ENCODE data around the gene STAT1.

Gene STAT1

DNA sequence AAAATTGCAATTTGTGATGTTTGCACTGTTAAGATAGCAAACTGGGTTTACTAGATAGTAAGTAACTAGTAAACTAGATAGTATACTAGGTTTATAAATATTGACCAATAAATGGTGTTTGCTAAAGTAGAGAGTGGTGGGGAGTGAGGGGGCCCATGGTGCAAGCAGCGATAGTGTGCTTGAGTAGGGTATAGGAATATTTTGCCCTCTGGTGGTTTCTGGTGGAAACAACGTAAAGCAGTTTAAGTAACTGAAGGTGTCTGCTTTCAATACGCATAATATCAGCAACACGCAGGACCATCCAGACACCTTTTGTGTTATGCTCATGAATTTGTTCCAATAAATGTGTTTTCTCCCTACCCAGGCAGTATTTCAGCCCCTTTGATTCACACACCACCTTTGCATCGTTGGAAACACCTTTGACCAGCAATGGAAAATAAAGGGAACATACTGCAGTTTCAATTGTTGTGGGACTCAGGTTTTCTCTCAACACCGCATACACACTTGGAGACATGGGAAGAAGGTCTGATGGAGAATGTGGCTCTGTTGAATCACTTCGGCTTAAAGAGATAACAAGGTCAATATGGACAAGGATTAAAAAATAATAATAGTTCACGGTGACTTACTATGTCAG, 16.7 kb upstream of the STAT1 start:
- DNase-seq: peak; percentile 43

DNA sequence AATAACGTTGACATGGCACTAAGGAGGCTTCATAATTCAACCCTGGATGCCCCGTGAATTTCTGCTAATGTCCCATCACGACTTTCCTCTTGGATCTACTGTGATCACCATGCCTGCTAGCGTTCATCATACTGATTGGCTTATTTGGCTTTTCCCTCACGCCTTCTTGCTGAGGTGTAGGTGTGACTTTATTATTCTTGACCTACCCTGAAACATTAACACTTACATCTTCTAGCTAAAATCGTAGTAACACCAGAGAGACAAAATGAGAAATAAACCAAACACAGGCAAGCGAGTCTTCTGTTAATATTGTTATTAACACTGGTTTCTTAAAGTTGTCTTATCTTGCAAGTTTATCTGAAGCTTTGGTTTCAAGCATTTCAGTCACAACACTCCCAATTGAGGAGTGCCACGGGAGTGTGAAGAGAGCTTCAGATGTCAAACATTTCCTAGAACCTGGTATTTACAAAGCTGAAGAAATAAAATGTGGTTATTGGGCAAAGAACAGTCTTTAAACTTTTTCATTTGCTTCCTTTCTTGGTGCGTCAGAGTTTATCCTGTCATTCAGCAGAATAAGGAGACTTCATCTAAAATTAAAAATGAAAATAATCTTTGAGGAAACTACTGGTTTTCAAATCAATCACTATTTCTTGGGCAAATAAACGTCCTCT, 15.4 kb upstream of the STAT1 start:
- DNase-seq: no peak

DNA sequence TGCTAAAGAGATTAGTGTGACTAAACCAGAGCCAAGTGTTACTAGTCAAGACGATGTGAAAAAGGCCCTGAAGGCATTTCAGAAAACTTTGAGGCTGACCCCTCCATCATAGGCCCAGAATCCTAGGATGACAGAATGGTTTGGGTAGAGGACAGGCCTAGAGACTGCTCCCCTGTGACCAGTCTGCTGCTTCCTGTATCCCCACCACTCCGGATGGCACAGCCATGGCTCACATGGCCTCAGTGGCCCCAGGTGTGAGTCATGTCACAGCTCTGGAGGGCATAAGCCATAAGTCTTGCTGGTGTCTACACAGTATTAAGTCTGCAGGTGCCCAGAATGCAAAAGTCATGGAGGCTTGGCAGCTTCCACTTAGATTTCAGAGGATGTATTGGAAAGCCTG, 12.4 kb upstream of the STAT1 start:
- DNase-seq: peak; percentile 35

DNA sequence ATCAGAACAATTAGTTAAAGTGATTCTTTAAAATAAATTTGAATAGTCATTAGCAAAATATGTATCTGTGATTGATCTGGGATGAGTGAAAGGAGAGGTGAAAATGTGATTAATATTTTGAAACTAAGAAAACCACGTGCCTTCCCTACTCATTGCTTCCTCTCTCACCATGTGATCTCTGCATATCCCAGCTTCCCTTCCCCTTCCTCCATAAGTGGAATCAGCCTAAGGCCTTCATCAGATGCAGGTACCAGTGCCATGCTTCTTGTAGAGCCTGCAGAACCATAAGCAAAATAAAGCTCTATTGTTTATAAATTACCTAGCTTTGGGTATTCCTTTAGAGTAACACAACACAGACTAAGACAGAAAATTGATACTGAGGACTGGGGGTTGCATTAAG, 11.2 kb upstream of the STAT1 start:
- no peak for DNase-seq

DNA sequence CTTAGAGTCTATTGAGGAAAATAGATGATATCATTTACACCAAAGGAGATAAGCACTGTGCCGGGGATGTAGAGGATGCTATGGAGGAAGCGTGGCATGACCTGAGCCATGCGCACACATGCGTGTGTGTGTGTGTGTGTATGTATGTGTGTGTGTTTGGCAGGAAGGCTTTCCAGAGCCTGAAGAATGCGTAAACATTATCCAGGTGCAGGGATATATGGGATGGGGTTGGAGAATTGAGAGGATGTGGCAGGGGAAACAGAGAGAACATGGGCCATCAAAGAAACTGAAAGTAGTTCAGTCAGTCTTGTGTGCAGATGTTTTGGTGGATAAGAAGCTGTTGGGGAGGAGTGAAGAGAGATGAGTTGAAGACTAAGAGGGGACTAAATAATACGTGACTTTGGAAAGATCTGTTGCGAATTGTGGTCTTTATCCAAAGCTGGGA, 9.3 kb upstream of the STAT1 start:
- no peak for DNase-seq

DNA sequence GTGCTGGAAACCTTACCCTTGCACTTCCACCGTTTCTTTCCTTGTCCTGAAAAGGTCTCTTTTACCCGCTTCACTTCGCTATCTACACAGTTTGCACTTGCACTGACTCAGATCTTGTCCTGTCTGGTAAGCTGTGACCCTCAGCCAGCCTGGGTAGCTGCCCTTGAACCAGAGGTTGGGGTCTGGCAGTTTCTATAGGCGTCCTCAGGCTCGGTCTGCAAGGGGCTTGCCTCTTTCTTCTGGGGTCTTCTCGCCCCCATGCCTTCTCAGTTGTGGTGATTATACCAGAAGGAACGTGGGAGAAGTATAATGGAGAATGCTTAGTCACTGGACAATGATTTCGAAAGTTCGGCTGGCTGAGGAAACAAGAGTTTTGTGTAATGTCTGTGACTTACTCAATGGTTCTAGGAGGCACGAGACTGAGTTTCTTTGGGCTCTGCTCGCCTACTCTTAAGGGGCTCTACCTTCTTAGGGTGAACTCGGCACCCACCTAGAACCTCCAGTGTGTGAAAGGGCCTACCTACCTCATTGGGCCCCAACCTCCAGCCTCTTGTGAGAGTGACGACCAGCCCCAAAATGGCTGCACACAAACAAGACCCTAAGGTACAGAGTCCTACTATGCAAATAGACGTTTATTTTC, 6.9 kb upstream of the STAT1 start:
- DNase-seq: peak; percentile 77

DNA sequence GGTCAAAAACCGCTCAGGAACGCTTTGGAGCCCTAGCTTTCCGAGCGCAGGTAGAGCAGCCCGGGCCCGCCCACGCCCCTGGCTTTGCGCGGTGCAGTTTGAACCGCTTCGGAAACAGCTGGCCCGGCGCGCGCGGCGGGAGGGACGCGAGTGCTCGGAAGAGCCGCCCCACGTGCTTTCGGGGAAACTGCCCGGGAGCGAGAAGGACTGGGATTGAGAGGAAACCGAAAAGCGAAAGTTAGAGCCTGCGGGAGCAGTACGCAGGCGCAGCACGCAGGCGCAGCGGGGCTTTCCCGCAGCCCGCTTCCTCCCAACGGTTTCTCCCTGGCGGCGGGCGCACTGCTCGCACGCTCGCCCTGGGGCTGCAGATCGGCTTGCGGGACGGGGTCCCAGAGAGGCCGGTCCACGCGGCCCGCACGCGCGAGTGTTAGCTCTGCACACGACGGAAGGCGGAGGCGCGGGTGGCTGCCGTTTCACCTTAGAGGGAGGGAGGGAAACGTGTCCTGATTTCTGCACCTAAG, 6.3 kb upstream of the STAT1 start:
- peak; percentile 96 for DNase-seq

DNA sequence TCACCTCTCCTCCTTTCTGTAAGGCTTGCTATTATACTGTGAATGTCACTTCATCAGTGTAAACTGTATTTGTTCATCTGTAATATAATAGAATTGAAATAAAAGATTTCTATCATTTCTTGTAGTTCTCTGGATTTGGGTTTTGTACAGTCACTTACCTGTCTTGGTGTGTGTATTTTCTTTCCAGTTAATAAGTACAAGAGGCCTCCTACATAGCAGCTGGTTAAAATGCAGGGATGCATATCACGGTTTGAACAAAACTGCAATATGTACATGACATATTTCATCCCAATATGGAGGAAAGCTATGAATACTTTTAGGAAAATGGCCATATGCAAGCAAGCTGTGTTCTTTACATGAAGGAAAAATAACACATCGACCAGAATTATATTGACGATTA, 5.4 kb upstream of the STAT1 start:
- DNase-seq: no peak

DNA sequence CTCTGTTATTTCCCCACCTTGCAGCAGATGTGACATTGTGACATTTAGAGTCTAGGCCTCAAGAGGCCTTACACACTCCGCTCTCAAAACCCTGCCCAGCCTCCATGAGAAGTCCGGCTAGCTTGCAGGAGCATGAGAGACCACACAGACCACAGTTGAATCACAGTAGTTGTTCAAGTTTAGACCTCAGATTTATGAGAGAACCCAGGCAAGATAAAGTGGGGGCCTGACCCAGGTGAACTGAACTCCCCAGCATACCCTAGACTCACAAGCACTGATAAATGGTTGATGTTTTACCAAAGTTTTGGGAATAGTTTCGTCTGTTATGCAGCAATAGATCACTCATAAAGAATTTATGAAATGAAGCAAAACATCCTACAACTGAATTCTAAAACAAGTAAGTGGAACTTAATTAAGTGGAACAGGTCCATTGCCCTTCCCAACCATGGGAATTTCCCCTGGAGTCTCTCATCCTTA, 4.7 kb upstream of the STAT1 start:
- DNase-seq: no peak

DNA sequence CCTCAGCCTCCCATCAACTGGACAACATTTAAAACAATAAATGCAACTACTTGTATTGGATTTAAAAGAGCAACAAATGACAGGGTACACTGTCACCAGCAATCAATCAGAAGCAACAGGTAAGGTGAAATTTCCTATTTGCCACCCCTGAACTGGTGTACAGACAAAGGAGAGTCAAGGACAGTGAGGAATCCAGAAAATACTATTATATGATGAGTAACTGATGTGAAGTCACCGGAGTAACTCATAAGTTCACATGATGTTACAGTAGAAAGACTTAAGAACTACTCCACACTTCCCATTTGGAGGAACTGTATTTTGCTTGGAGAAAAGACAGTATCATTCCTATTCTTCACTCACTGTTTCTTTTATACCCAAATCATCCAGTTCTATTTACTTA, 4.1 kb upstream of the STAT1 start:
- DNase-seq: no peak

DNA sequence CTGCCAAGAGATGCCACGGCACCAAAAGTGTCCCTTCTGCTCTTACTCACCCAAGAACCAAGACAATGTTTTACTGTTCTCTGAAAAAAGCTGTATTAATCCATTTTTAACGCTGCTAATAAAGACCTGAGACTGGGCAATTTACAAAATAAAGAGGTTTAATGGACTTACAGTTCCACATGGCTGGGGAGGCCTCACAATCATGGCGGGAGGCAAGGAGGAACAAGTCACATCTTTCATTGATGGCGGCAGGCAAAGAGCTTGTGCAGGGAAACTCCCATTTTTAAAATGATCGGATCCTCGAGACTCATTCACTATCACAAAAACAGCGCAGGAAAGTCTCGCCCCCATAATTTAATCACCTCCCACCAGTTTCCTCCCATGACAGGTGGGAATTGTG, 1.9 kb upstream of the STAT1 start:
- DNase-seq: no peak

DNA sequence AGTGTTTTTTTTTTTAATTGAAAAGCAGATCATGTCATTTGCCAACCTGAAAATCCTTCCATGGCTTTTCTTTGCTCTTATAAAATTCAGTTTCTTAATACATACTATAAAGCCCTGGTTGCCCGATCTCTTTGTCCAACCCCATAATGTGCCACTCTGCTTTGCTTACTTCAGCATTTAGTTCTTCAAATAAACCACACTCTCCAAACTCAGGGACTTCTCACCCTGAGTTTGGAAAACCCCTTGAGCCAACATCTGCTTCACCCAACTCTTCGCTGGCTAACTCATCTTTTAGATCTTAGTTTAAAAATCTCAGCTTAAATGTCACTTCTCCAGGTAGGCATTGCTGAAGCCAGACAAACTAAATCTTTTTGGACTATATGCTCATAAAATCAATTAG, 1.3 kb upstream of the STAT1 start:
- DNase-seq: no peak

DNA sequence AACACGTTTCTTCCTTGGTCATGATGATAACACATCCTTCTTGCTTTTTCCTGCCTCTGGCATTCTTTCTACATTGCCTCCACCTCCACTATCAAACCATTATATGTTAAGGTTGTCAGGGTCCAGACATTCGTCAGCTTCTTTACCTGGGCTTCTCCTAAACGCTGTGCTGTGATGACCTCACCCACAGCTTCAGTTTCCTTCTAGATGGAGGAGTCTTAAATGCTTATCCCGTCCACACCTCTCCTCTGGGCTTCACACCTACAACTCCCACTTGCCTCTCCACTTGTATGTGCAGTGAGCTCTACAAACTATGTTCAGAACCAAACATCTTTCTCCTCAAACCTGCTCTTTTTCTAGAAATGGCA, 666 bp upstream of the STAT1 start:
- DNase-seq: no peak

DNA sequence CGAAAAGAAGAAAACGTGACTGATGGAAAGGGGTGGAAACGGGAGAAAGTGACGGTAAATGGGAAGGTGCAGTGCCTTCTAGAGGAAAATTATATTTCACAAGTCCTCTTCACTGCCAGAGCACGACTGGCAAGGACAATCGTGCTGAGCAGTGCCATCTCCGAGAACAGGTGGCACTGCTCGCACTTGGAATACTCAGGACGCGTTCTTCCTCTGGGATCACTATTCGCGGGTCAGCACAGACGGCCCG, 364 bp downstream of the STAT1 start:
- DNase-seq: no peak

DNA sequence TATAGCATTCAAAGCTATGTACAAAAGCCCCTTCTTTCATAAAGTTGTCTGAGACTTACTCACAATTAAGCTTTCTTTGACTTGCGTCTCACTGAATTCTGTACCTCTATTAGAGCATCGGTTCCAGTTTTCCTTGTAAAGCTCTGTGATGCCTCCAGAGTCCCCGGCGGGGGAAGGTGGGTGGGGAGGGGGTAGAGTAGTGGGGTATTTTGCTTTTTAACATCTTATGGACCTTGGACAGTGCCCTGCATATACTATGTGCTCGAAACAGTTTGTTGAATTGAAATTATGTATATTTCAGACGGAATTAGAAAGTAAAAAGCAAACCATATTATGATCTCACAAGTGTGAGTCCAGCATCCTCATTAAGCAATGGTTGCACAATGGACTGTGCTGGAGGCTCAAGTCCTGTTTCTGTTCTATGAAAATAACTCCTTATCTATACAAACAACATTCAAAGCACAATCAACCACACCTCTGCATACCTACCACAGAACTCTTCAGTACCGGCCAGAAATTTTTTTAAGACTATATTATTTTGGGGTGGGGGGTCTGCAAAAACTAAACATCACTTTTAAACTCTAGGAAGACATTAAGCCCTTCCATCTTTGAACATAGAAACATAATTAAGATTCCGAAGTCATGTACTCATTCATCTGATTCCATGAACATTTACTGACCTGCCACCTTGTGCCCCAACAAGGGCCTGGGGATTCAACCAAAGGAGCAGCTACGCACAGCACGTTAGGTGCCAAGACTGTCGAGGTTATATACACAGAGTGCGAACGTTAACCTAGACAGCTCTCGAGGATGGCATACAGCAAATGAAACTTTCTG, 908 bp downstream of the STAT1 start:
- no peak for DNase-seq

DNA sequence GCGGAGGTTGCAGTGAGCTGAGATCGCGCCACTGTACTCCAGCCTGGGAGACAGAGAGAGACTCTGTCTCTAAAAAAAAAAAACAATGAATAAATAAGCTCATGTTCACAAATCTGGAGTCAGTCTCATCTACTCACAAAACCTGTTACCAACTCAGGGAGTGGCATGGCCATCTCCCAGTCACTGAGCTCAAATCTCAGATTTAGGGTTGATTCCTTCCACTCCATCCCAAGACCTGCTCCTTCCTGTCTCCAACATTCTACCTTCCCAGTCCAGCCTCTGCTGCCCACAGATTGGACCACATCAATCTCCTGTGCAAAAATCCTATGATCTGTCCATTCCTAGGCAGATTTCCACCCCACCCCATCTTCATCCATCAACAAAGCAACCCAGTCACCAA, 1.6 kb downstream of the STAT1 start:
- DNase-seq: no peak

DNA sequence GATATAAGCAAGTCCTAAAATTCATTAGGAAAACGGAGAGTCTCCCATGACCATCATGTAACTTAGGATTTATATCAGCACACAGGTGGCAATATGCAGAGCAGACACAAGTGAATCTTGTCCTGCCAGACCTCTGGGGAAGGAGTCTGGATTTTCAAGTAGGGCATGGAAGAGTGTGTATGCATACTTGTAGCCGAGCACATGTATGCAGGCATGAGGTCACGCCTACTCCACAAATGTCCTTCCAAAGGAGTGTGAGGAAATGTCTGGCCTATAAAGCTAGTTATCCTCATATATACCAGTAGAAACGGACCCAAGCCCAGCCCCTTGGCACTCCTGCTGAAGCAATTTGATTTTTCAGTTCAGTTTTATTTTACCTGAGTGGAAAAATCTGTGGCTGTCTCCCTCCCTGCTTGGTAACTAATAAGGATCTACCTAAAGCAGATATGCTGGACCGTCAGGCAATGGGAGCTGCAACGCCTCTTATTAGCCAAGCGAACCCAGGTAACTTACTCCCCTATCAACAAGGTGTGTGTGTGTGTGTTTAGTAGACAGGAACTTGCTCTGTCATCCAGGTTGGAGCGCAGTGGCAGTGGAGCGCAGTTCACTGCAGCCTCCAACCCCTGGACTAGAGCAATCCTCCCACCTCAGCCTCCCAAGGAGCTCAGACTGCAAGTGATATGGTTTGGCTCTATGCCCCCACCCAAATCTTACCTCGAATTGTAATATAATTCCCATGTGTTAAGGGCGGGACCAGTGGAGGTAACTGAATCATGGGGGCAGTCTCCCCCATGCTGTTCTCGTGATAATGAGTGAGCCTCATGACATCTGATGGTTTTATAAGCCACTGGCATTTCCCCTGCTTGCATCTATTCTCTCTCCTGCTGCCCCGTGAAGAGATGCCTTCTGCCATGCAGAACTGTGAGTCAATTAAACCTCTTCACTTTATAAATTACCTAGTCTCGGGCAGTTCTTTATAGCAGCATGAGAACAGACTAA, 2.8 kb downstream of the STAT1 start:
- DNase-seq: peak; percentile 35

DNA sequence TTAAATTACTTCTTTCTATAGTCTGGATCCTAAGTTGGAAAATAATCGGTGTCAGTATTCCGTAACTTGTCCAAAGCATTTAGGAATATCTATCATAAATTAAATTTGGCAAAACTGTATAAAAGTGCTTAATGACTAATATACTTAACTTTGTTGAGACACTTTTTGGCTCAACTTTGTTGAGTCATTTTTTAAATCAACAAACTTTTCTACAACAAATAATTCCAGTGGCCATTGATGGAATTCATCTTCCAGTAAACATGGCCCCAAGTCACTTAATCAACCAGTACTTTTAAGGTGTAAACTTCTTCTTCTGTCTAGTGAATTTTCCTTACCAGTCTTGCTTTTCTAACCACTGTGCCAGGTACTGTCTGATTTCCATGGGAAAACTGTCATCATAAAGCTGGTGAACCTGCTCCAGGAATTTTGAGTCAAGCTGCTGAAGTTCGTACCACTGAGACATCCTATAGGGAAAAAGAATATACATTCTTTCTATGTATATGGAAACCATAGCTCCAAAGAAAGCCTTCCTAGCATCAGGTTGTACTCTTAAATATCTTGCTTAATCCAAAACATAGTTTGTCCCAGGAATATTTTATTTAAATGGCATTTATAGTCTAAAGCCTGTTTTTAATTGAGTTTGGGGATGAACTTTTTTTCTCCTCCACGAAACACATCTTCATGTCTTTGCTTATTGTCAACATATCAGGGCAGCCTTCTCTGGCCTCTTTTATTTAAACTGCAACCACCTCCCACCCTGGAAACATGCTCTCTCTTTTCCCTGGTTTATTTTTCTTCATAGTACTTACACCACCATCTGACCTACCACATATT, 4.2 kb downstream of the STAT1 start:
- peak; percentile 46 for DNase-seq

DNA sequence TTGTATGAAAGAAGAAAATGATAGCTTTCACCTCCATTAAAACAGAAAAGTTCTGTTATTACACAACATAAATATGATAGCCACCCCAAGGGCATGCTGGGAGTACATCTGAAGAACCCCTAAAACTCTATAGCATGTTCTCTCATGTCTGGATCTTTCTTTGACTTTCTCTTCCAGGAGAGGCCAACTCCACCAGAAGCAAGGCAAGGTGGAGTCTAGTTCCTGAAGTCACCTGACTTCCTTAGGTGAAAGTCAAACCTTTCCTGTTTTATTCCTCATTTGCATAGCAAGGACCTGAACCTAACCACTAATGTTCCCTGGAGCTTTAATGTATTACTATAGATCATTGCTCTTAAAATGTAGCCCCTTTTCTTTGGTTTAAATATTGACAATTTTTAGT, 5.7 kb downstream of the STAT1 start:
- no peak for DNase-seq

DNA sequence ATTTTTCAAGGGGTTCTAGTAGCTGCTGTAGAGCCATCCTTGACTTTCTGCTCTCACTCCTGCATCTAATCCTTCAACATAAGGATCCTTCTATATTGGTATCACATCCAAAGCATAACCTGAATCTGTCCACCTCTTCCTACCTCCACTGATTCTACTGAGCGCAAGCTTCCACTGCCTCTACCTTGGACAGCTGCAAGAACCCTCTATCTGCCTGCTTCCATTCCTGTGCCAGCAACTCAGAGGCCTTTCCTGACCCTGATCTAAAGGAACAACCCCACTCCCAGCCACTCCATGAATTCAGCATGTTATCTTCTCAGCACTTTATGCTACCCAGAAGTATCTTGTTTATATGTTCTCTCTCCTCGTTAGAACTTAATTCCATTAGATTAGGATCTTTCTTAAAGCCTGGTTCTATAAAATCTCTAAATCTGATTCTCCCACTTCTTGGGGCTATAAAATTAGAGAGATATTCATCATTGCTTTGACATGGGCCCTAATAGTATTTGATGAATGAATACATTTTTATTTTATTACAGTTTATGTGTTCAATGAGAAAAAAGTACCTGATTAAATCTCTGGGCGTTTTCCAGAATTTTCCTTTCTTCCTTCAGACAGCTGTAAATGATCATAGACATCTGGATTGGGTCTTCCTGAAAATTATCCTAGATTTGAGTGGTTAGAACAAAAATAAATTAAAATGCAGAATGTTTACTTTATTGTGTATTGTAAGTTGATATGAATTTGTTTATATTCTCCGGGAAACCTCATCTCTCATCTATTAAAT, 6.8 kb downstream of the STAT1 start:
- no peak for DNase-seq

DNA sequence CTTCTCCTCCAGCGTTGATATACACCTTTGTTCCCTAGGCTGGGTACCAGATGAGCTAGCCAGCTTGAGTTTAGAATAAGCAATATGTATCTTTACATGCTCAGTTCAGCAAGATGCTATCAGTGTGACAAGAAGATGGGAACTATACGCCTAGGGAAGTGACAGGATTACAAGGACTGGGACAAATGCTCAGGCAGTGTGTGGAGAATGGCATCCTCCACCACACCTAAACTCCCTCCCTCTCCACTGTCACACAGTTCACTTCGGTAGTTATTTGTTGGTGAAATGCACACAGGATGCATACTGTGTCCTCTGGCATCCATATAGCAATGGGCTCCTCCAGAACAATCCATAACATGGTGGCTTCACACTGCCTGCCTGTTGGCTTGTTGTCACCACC, 7.7 kb downstream of the STAT1 start:
- DNase-seq: no peak

Data from EL (cell line).